HepG2 (cell line): ENCODE data around the gene THOC1. TPM values are rescaled to one million over a fixed set of nuclear protein-coding genes. Genes with fewer than 3 reads are reported as not detected.

ENCODE experiments used
- ATAC-seq: fragments of 200-7000 bp; cut with Tn5 transposase; 3 replicates; pipeline ENCODE4 v1.9.1; 2020; ENCODE audit warnings: mild to moderate bottlenecking, moderate library complexity
- BruUV-seq: library from RNA; stranded (reverse); fragments of 400-500 nt; replicated peaks from 2 replicates; lab custom pipeline; 2021; lab: Mats Ljungman, UMichigan
- CTCF ChIA-PET: fragments of 300-600 bp; formaldehyde crosslinking; extraction: SDS; loops from one replicate; lab custom pipeline; 2021; ENCODE audit warnings: low total read pairs, inconsistent platforms, low intra/inter-chr PET ratio; lab: Yijun Ruan, JAX
- POLR2A ChIA-PET: fragments of 350-600 bp; sonication (Branson Sonifier 250); formaldehyde crosslinking; loops from one replicate; lab custom pipeline; 2020; ENCODE audit warnings: antibody characterized with exemption, inconsistent platforms; lab: Yijun Ruan, JAX
- DNase-seq: peaks from one replicate; pipeline ENCODE4 v3.0.0-alpha.2; 2015; ENCODE audit warnings: low spot score
- FAIRE-seq: peaks from 3 replicates; lab custom pipeline; 2011; peaks lifted over from hg19 to GRCh38; lab: Jason Lieb, UNC
- H2AFZ ChIP-seq: one replicate; pipeline ENCODE4 v1.6.1; 2011; ENCODE audit warnings: low read length, inconsistent platforms
- H3K27ac ChIP-seq: fragments of 300-600 bp; 3 replicates; pipeline ENCODE4 v1.8.0; 2011; ENCODE audit warnings: mixed run types, mild to moderate bottlenecking, mixed read lengths, low read length, inconsistent platforms; ENCODE audit not compliant: insufficient read depth; ENCODE audit errors: extremely low read length
- H3K27me3 ChIP-seq, 2 experiments: fragments of 200-600 bp in 1 of 2; 2 replicates in 1 of 2; 3 replicates in 1 of 2; pipeline versions ENCODE4 v1.6.0 to v1.8.0; 2011; ENCODE audit warnings: low read length in 2 of 2, mild to moderate bottlenecking in 2 of 2, moderate library complexity in 2 of 2, inconsistent platforms in 1 of 2; ENCODE audit not compliant: insufficient read depth in 2 of 2, control insufficient read depth in 1 of 2
- H3K36me3 ChIP-seq, 2 experiments: fragments of 200-600 bp in 1 of 2; replicated peaks in 1 of 2; 2 replicates in 1 of 2; 3 replicates in 1 of 2; pipeline versions ENCODE4 v1.5.1 to v1.8.0; 2011; ENCODE audit warnings: low read length in 2 of 2, inconsistent platforms in 1 of 2; ENCODE audit not compliant: insufficient read depth in 2 of 2, control insufficient read depth in 1 of 2
- H3K4me1 ChIP-seq: 2 replicates; pipeline ENCODE4 v1.5.1; 2012; ENCODE audit warnings: low read length, inconsistent platforms; ENCODE audit not compliant: insufficient read depth
- H3K4me2 ChIP-seq: 2 replicates; pipeline ENCODE4 v1.6.0; 2011; ENCODE audit warnings: low read depth, low read length, inconsistent platforms
- H3K4me3 ChIP-seq, 3 experiments: fragments of 200-600 bp in 1 of 3; sonication (generic), shearing (Covaris generic) in 1 of 3; replicated peaks in 1 of 3; 2 replicates each; pipeline ENCODE4 v1.5.1; 2011 to 2016; ENCODE audit warnings: low read length in 3 of 3, inconsistent platforms in 2 of 3, low read depth in 2 of 3, mild to moderate bottlenecking in 2 of 3, control low read depth in 1 of 3, mixed read lengths in 1 of 3; ENCODE audit not compliant: insufficient read depth in 1 of 3
- H3K79me2 ChIP-seq: one replicate; pipeline ENCODE4 v1.6.1; 2011; ENCODE audit warnings: low read length, inconsistent platforms; ENCODE audit not compliant: insufficient read depth
- H3K9ac ChIP-seq: 2 replicates; pipeline ENCODE4 v1.6.0; 2011; ENCODE audit warnings: mild to moderate bottlenecking, low read depth, low read length, inconsistent platforms; ENCODE audit not compliant: insufficient read depth
- H3K9me3 ChIP-seq: 2 replicates; pipeline ENCODE4 v1.5.1; 2012; ENCODE audit warnings: mild to moderate bottlenecking, low read length
- H4K20me1 ChIP-seq: 2 replicates; pipeline ENCODE4 v1.6.0; 2011; ENCODE audit warnings: inconsistent platforms, mild to moderate bottlenecking, low read length, moderate library complexity; ENCODE audit not compliant: insufficient read depth
- CSRNP1 ChIP-seq: sonication (generic); formaldehyde crosslinking; IDR thresholded peaks from 2 replicates; pipeline ENCODE4 v1.8.1; 2023; ENCODE audit warnings: mild to moderate bottlenecking, missing genetic modification reagents
- DBP ChIP-seq: sonication (generic); formaldehyde crosslinking; IDR thresholded peaks from 2 replicates; pipeline ENCODE4 v1.4.0; 2020; ENCODE audit warnings: missing genetic modification reagents; ENCODE audit errors: not compliant biosample characterization
- FIP1L1 ChIP-seq: fragments of 200-400 bp; formaldehyde crosslinking; IDR thresholded peaks from 2 replicates; pipeline ENCODE4 v1.6.1; 2018; ENCODE audit warnings: low read depth, mild to moderate bottlenecking, low read length, moderate library complexity, borderline replicate concordance; ENCODE audit not compliant: insufficient read depth
- HOXA9 ChIP-seq: sonication (generic); formaldehyde crosslinking; IDR thresholded peaks from 2 replicates; pipeline ENCODE4 v1.8.1; 2022; ENCODE audit warnings: missing genetic modification reagents, mild to moderate bottlenecking, moderate library complexity, borderline replicate concordance
- IRF2 ChIP-seq: IDR thresholded peaks from 2 replicates; pipeline ENCODE4 v1.6.1; 2018; ENCODE audit warnings: missing genetic modification reagents, missing compliant biosample characterization
- KDM3A ChIP-seq: IDR thresholded peaks from 2 replicates; pipeline ENCODE4 v1.6.1; 2018; ENCODE audit warnings: low read depth, missing compliant biosample characterization
- MAFK ChIP-seq, 2 experiments: IDR thresholded peaks in 1 of 2; conservative IDR thresholded peaks in 1 of 2; 2 replicates each; pipeline ENCODE4 v1.6.1; 2011; ENCODE audit warnings: improper control_type of control experiment in 2 of 2, low read length in 2 of 2
- POLR2AphosphoS5 ChIP-seq: IDR thresholded peaks from 2 replicates; pipeline ENCODE4 v1.6.1; 2012; ENCODE audit warnings: low read depth, low read length
- RBM39 ChIP-seq: fragments of 200-400 bp; formaldehyde crosslinking; IDR thresholded peaks from one replicate; pipeline ENCODE4 v1.6.1; 2018; ENCODE audit warnings: antibody characterized with exemption, mild to moderate bottlenecking, low read depth, low read length; ENCODE audit not compliant: poor library complexity, severe bottlenecking
- ZBTB3 ChIP-seq: sonication (generic); formaldehyde crosslinking; IDR thresholded peaks from 2 replicates; pipeline ENCODE4 v1.4.0; 2020; ENCODE audit warnings: low read depth, mild to moderate bottlenecking, moderate library complexity, missing genetic modification reagents, borderline replicate concordance
- ZNF383 ChIP-seq: sonication (generic); formaldehyde crosslinking; IDR thresholded peaks from 2 replicates; pipeline ENCODE4 v1.4.0; 2020; ENCODE audit warnings: missing genetic modification reagents, mild to moderate bottlenecking, borderline replicate concordance
- WGBS: methylation state at CpG from one replicate; pipeline ENCODE4 v1.1.6; 2017; ENCODE audit warnings: low lambda C conversion rate; 5-methylcytosine and 5-hydroxymethylcytosine counted together
- in situ Hi-C: cut with HindIII; loops from 2 replicates; pipeline ENCODE4 v1.10.0; 2017; ENCODE audit warnings: low pct_unique_long_range_greater_than_20kb; ENCODE audit not compliant: extremely low pct_ligation_motif_present
- intact Hi-C: fragments of 100-400 bp; cut with micrococcal nuclease; formaldehyde crosslinking; loops from one replicate; pipeline ENCODE4 v1.10.0; 2022; ENCODE audit not compliant: unreplicated experiment
- polyA plus RNA-seq, 8 experiments: library from polyadenylated mRNA; depleted of rRNA in 3 of 8; stranded (reverse) in 7 of 8; unstranded in 1 of 8; fragments of >200 nt; fragmentation: Illumina TruSeq in 4 of 8; extraction: Trizol in 4 of 8; gene quantifications; 2 replicates each; pipeline versions ENCODE4 v1.2.1 to v1.2.3, GENCODE V29; 2011 to 2016; ENCODE audit warnings: low read depth in 4 of 8, missing spikeins in 1 of 8, mixed read lengths in 1 of 8; ENCODE audit not compliant: insufficient read depth in 1 of 8
- total RNA-seq, 5 experiments: library from RNA; depleted of rRNA; stranded (reverse); fragments of >200 nt; fragmentation: Illumina TruSeq; extraction: Trizol; gene quantifications; 2 replicates each; pipeline ENCODE4 v1.2.3, GENCODE V29; 2016; ENCODE audit warnings: low read depth in 1 of 5
- TF ChIP-seq, protein P1 (sequence below): IDR thresholded peaks from 2 replicates; pipeline ENCODE4 v1.4.0; 2020; ENCODE audit warnings: mild to moderate bottlenecking, missing genetic modification reagents

Gene THOC1
- total and polyA plus RNA-seq, 2 of the 13 experiments (the other 11 are each of a cell fraction or from before 2014, with no cell fraction given): 40.6 to 56.7 TPM

GRCh38 chr18:294566-294965 is 26.7 kb upstream of the THOC1 start:
- in situ Hi-C loops (no loop called here), intact Hi-C loops (no loop called here)
- H3K79me2 ChIP-seq: no peaks in the 10 kb centered on the region
- no peak overlapping the region for H3K4me2 ChIP-seq
- H4K20me1 ChIP-seq: no peaks in the 10 kb centered on the region
- ChIA-PET POLR2A (no interaction called here), CTCF (no interaction called here)
- no peak overlapping the region for H3K4me3 ChIP-seq
- no peak for DNase-seq
- no peak overlapping the region for H2AFZ ChIP-seq
- ATAC-seq: no peak
- no peaks in the 10 kb centered on the region for H3K9me3 ChIP-seq
- no peak overlapping the region for H3K27ac ChIP-seq
- no TSS peak for BruUV-seq
- no peak for FAIRE-seq
- 12% methylated on average over 3 of the region's 3 CpGs for WGBS
- H3K4me1 ChIP-seq: no peaks in the 10 kb centered on the region
- no peak overlapping the region for H3K9ac ChIP-seq
- H3K27me3 ChIP-seq: peaks cover 0 to 6% of the 10 kb centered on the region in 2 experiments; a peak in 1 of 5 replicates
- H3K36me3 ChIP-seq: no peaks in the 10 kb centered on the region
- TF ChIP-seq MAFK (conservative IDR thresholded peaks at IDR 0.05 in 1 of 2, IDR thresholded peaks at IDR 0.05 in 1 of 2; ENCODE audit: low read length in 2 of 2) (peak in 1 of 2 experiments; percentile 19; a peak in 1 of 4 replicates), KDM3A (CRISPR knock-in tag) (no peak), IRF2 (CRISPR knock-in tag) (no peak)
- TF ChIP-seq, all 625 proteins: peak for 1

GRCh38 chr18:293536-293935 is 25.7 kb upstream of the THOC1 start:
- peaks cover 0 to 6% of the 10 kb centered on the region in 2 experiments; a peak in 1 of 5 replicates for H3K27me3 ChIP-seq
- H3K9me3 ChIP-seq: no peaks in the 10 kb centered on the region
- no TSS peak for BruUV-seq
- no peak overlapping the region for H3K4me2 ChIP-seq
- H4K20me1 ChIP-seq: no peaks in the 10 kb centered on the region
- intact Hi-C loops: no loop called here
- H3K27ac ChIP-seq: no peak overlapping the region
- H2AFZ ChIP-seq: no peak overlapping the region
- 41% methylated on average over 4 of the region's 4 CpGs for WGBS
- H3K79me2 ChIP-seq: no peaks in the 10 kb centered on the region
- ATAC-seq: no peak
- no peaks in the 10 kb centered on the region for H3K36me3 ChIP-seq
- H3K9ac ChIP-seq: no peak overlapping the region
- H3K4me3 ChIP-seq: no peak overlapping the region
- POLR2A ChIA-PET: no interaction called here
- CTCF ChIA-PET: no interaction called here
- no peak for FAIRE-seq
- DNase-seq: no peak
- H3K4me1 ChIP-seq: no peaks in the 10 kb centered on the region
- in situ Hi-C loops: no loop called here
- TF ChIP-seq HOXA9 (no peak), ZBTB3 (CRISPR knock-in tag) (no peak), DBP (no peak), ZNF383 (CRISPR knock-in tag) (no peak), RBM39 (no peak), FIP1L1 (no peak), POLR2AphosphoS5 (no peak), CSRNP1 (no peak)
- TF ChIP-seq, protein P1, sequence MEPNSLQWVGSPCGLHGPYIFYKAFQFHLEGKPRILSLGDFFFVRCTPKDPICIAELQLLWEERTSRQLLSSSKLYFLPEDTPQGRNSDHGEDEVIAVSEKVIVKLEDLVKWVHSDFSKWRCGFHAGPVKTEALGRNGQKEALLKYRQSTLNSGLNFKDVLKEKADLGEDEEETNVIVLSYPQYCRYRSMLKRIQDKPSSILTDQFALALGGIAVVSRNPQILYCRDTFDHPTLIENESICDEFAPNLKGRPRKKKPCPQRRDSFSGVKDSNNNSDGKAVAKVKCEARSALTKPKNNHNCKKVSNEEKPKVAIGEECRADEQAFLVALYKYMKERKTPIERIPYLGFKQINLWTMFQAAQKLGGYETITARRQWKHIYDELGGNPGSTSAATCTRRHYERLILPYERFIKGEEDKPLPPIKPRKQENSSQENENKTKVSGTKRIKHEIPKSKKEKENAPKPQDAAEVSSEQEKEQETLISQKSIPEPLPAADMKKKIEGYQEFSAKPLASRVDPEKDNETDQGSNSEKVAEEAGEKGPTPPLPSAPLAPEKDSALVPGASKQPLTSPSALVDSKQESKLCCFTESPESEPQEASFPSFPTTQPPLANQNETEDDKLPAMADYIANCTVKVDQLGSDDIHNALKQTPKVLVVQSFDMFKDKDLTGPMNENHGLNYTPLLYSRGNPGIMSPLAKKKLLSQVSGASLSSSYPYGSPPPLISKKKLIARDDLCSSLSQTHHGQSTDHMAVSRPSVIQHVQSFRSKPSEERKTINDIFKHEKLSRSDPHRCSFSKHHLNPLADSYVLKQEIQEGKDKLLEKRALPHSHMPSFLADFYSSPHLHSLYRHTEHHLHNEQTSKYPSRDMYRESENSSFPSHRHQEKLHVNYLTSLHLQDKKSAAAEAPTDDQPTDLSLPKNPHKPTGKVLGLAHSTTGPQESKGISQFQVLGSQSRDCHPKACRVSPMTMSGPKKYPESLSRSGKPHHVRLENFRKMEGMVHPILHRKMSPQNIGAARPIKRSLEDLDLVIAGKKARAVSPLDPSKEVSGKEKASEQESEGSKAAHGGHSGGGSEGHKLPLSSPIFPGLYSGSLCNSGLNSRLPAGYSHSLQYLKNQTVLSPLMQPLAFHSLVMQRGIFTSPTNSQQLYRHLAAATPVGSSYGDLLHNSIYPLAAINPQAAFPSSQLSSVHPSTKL: no peak
